GM19035 (cell line): ENCODE results near the gene CERS3.
"Not testable (repeated sequence)": the region's sequence is repeated elsewhere in the genome, so short reads cannot be mapped to it uniquely, and the experiment has no call there.

Source experiments
- ATAC-seq: cut with Tn5 transposase; IDR thresholded peaks from one replicate; pipeline ENCODE4 v1.9.1; 2021; ENCODE audit not compliant: unreplicated experiment

Gene CERS3

DNA sequence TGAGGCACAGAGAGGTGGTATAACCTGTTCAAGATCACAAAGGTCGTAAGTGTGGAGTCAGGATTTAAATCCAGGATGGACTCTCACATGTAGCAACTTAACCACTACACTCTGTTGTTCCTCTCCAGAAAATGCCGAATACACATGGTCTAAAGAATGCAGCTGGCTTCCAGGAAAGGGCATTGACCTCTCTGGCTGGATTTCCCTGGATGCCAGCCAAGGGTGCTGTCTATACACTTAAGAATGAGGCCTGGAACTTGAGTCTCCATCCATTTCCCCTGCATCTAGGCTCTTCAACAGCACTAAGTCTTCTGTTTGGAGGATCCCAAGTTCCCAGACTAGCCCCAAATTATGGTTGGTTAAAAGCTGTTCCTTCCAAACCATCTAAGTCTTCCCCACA is 60.5 kb downstream of the CERS3 start:
- no peak for ATAC-seq

DNA sequence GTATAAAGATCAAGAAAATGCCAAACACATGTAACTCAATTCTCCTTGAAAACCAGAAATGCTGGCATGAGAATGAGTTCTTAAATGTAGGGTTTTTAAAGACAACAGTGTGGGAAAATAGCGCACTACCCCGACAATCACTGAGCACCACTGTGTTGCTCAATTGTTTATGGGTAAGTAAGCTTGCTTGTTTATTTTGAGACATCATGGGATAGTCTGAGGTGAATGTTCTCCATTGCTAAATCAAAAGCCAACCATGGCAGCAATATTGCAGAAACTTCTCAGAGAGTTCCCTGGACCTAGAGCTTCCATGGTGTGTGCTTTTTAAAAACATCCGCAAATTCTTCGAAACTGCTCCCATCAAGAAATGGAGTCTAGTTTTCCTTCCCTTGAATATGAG is 62.7 kb downstream of the CERS3 start:
- no peak for ATAC-seq

DNA sequence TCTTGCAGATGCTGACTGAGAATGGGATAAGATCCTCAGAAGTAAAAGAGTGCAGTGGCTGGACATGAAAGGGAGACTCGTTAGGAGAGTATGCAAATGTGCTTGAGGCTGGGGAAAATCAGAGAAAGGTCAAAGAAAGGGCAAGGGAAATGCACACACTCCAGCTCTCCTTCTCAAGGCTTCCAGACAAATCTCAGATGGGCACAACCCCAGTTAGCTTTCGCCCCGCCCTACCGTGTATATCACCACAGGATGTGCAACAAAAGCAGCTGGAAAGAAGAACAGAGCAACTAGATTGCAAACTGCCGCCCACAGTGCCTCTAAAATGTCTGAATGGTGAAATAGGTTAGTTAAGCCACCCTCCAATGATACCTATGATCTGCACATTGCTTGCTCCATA is 63.9 kb downstream of the CERS3 start:
- no peak for ATAC-seq

DNA sequence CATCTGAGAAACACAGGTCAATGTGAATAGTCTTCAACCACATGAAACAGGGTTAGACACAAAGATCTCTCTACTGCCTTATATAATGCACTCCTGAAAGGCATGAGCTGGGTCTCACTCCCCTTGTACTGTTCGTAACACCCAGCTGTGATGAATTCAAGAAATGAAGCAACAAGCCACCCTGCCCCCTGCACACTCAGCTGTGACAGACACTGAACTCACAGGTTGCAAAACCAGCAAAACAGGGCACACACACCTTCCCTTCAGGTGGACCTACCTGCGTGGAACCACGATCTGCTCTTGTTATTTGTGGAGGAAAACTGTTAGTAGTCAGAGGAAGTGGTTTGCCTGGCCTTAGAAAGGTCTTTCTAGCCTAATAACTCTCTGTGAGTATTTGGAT is 64.5 kb downstream of the CERS3 start:
- ATAC-seq: no peak

DNA sequence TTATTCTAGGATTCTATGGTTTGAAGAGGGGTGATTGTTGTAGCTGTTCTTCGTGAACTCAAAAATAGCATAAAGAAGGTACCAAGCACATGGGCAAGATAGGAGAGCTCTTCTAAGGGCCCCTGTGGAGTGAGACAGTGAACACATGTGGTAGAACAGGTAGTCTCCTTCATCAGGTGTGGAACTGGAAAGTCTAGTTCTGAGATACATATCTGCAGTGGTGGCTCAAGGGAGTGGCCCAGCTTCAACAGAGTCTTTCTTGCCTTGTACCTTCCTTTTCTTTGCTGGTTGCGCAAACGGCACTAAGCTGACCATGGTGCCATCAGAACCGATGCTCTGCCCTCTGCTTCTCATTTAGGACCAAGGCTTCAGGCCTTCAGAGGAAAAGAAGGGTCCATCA is 65.2 kb downstream of the CERS3 start:
- no peak for ATAC-seq

DNA sequence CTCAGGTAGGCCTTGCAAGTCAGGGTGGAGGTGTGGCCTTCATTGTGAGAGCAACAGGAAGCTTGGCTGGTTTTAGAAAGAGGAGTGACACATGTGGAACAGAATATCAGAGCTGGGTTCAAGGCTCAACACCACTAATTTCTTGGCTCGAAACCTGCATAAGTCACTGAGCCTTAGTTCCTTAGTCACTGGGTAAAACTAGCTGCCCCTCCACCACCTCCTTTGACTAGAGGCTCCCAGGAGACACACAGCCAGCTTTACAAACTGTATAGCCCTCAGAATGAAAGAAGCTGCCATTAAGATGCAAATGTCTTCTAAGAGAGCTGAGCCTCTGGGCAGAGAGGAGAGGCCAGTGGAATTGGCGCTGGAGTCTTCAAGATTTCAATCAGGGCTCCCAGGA is 67.7 kb downstream of the CERS3 start:
- no peak for ATAC-seq

DNA sequence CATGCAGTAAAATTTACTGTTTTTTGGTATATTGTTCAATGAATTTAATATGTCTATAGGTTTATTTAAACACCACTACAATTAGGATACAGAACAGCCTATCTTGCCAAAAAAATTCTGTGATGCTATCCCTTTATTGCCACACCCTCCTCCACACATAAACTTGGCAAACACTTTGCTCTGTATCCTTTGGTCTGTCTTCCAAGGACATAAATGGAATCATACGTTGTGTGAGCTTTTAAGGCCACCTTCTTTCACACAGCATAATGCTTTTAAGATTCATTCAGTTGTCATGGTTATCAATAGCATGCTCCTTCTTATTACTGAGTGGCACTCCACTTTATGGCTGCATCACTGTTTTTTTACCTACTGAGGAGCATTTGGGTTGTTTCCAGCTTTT is 71.5 kb downstream of the CERS3 start:
- ATAC-seq: no peak

DNA sequence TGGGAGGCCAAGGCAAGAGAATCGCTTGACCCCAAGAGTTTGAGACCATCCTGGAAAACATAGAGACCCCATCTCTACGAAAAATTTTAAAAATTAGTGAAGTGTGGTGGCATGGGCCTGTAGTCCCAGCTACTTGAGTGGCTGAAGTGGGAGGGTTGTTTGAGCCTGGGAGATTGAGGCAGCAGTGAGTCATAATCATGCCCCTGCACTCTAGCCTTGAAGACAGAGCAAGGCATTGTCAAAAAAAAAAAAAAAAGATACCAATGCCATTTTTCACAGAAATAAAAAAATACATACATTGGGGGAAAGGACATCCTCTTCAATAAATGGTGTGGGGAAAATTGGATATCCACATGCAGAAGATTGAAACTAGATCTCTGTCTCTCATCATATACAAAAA is 74.6 kb downstream of the CERS3 start:
- no peak for ATAC-seq

DNA sequence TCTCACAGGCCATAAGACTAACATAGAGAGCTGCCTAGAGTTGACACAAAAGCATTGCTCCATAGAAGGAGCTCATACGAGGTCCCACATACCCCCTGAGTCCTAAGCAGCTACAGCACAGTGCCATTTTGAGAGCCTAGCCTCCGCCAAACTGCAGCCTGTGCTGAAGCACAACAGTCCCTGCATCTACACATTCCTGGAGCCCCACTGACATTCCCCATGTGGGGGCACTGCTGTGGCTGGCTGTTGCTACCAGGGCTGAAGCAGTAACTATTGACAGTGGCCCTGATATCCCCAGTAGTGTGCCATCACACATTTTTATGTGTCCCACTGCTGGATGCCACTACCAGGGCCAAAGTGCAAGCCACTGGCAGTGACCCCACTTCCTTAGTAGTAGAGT is 80.3 kb downstream of the CERS3 start:
- no peak for ATAC-seq

DNA sequence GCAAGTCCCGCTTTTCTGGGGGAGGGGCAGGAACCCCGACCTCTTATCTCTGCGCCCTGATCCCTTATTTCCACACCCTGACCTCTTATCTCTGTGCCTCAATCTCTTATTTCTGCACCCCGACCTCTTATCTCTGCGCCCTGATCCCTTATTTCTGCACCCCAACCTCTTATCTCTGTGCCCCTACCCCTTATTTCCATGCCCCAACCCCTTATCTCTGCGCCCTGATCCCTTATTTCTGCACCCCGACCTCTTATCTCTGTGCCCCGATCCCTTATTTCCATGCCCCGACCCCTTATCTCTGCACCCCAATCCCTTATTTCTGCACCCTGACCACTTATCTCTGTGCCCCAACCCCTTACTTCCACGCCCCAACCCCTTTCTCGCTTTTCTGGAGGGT is 87.7 kb downstream of the CERS3 start:
- not testable (repeated sequence) for ATAC-seq

DNA sequence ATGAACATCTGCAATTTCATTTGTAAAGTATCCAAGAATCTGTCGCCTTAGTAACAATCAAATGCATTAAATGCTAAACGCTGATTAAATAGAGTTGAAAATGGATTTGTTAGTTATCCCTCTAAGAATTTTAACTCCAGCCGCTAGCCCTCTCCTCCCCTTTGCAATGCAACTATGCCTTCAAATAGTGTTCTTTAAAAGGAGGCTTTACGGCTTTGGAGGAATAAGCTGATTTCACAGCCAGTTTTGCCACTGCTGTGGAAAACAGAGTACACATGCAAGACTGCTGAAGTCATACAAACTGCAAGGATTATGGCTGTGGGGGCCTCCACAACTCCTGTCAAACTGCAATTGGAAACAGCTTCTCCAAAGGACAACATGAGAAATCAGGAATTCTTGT is 89.2 kb downstream of the CERS3 start:
- no peak for ATAC-seq

DNA sequence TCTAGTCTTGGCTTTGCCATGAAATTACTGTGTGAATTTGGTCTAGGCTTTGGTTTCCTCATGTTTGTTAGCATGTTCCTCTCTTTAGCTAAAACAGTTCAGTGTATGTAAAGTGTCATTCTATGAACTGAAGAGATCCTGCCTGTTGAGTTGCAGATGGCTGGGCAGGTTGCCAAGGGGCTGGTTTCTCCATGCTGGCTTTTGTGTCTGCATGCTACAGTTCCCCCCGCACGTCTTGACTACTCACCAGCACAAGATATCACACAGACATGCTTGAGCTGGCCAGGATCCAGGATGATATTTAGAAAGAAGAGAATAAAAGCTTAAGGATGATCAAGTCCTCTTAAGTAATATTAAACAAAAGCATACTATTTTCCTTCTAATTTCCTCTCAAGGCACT is 90.2 kb downstream of the CERS3 start:
- no peak for ATAC-seq

DNA sequence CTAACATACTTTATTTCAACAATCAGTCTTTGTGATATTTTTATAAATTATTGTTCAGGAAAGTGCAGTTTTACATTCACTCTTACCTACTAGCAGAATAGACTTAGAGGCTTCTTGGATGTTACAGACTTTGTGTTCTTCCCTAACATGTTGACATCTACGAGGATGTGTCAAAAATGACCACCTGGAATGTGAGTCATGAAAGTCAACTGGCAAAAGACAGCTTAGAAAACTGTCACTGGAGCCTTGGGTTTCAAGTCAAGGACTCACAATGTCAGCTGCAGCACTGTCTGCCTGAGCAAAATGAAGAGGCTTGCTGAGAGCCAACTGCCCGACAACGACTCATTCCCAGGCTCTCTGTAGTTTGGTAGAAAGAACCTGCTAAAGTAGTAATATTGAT is 91.5 kb downstream of the CERS3 start:
- no peak for ATAC-seq

DNA sequence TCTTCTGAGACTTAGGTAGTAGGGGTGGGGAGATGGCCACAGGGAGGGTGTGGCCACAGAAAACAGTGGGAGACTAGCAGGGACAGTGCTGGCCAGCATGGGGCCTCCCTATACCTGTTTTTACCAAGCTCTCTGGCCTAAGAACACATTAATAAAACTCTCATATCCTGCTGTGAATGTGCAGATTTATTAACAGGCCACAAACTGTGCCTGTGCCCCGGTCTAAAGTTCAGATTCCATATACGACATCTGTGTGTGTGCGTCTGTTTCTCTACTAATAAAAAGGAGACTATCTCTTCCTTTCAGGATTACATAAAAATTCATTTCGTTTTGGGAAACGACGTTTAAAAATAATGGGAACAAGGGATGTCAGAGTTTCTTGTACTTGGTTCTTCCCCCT is 94.2 kb downstream of the CERS3 start:
- ATAC-seq: no peak

DNA sequence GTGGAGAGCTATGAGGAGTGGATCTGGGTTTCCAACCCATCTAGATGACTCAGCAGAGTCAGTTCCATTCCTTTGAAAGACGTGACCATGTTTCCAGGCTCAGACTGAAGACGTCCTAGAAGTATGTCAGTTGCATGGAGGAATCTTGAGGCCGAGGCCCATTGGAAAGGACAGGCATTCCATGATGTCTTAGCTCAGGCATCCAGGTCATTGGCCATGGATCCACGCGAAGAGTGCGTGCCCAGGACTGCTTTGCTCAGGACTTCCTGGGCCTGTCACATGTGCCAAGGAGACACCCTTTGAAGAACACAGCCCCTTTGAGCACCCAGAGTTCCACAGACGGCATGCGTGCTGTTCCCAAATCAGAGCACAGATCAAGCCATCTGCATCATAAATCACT is 94.7 kb downstream of the CERS3 start:
- ATAC-seq: no peak

DNA sequence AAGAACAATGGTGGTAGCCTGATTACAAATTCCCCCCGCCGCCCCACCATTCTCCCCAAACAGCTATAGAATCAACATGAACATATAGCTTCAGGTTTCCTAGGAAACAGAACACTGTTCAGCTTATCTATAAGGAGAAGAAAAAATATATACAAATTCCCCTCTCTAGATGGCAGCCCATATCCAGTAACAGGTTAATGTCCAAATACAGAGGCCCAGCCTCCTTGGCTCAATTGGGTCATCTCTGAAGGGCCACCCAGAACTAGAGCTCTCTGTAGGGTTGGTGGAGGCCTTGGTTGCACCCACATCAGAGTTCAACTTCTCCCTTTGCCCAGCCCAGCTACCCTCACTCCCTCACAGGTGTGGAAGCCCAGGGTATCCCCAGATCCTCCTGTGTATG is 95.4 kb downstream of the CERS3 start:
- no peak for ATAC-seq

DNA sequence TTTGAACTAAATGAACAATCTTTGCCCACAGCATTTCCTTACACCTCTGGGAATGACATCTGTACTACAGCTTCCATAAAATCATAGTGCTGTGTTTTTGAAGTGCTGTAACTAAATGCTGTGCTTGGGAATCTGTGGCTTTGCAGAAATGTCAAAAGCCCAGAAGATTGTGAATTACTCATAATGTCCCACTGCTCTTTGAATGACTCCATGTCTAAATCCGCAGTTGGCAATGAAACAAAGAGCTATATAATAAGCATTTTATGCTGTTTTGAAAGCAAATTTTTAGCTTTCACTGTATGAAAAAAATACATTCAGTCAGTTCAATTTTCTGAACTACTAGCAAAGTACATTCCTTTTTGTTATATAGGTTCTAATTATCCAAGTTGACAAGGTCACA is 98.3 kb downstream of the CERS3 start:
- ATAC-seq: no peak

DNA sequence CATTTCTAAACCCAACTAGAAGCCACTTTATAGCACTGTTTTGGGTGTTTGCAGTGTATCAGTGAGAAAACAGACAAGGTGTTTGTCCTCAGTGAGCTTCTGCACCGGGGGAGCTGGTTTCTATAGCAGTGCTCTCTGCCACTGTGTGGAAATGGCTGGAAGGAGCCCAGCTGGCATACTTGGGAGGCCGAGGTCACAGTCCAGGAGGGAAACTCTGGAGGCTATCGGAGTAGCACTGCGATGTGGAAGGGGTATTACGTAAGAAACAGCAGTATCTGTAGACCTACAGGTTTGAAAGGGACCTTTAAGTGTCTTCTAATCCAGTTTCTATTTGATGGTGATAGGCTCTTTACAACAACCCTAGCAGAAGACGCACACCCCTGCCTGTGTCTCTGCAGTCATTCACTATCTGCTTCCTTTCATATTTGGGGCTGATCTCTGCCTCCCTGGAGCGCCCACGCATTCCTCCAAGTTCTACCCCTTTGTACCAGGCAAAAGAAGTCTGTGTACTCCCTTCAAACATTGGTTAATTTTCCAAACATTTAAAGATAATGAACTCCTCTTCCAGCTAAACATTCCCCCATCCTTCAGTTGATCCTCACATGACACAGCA is 99.5 kb downstream of the CERS3 start:
- ATAC-seq: no peak

DNA sequence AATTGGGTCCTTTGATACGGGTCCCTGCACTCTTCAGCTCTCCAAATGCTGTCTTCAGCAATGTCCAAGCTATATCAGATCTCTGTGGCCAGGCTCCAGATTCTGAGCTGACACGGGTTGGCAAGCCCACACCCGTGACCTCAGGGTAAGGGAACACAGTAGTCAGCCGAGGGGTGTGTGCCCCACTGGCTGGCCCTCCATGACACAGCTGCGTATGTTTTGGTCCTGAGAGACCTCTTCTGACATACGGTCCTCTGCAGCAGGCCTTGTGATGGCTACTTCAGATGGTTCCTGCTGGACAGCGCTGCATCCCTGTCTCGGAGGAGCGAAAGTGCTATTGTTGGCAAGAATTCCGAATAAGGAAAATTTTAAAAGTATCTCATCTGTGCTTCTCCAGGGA is 101.8 kb downstream of the CERS3 start:
- ATAC-seq: no peak

DNA sequence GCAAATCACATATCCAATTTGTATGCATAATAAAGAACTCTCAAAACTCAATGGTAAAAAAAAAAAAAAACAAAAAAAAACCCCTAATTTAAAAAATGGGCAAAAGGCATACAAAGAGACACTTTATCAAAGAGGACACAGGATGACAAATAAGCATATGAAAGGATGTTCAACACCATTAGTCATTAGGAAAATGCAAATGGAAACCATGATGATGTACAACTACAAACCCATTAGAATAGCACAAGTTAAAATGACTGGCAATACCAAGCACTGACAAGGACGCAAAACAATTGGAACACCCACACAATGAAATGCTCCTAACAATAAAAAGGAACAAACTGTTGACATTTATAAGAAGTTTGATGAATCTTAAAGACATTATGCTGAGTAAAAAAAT is 123.6 kb downstream of the CERS3 start:
- ATAC-seq: no peak

DNA sequence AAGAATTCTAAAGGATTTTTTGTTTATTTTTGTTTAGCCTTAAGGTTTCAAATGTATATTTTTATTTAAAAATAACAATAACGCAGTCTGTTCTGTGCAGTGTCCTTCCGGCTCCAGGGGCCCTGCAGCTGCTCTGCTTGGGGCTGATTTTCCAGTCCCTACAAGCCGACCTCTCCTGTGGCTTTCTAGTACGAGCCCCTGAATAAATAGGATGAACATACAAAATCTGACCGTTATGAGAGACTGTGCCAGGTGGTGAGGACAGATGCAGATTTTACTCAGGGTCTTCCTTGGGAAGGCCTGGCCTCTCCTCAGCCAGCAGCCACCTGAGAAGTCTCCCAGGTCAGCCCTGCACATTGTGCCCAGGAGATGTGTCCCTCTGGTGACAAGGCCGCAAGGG is 127.8 kb downstream of the CERS3 start:
- no peak for ATAC-seq

DNA sequence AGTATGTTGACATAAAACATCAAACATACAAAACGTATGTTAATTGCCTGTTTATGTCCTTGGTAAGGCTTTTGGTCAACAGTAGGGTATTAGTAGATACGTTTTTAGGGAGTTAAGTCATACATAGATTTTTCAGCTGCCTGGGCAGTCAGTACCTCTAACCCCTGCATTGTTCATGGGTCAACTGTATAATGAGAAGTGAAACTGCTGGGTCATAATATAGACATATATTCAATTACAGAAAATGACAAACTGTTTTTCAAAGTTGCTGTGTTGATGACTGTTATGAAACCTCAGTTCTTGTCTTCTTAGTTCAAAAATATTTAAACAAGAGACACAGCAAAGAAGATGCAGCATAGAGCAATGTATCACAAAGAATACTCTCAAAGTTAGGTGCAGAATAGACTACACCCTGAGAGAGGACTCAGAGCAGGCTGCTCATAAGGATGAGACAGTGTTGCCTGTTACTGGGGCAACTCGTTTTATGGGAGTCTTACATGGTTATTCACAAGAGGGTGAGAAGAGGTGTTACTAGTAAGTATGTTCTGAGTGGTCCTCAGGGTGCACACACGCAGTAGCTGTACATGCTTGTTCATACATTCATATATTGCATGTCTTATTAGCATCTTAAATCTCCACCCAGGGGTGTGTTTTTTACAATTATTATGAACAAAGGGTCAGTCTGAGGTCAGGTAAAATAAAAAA is 133.9 kb downstream of the CERS3 start:
- no peak for ATAC-seq

DNA sequence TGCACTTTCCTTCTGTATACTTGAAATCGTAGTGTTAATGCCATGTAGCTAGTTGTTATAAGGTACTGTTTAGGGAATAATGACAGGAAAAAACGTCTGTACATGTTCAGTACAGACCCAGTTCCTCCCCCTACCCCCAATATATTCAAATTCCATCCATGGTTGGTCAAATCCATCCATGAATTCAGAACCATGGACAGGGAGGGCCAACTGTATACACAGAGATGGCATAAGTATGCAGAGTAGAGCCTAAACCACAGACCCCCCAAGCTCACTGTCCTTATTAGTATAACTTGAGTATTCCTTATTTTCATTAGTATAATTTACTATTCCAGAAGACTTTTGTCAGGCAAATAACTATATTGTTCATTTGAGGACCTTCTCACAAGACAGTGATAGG is 135.7 kb downstream of the CERS3 start:
- no peak for ATAC-seq
